ENCODE data around the gene MIGA2. TPM values are rescaled to one million over a fixed set of nuclear protein-coding genes. Genes with fewer than 3 reads are reported as not detected.

MIGA2 gene
- total and polyA plus RNA-seq, 4 donors: 8.0 to 42.6 (median 16.9) TPM

GRCh38 chr9:129014124-129014523 lies 22.3 kb upstream of the MIGA2 start:
- H3K4me3 ChIP-seq (ENCODE audit: low read depth in 1 of 3, low read length in 3 of 3): no peak overlapping the region
- H3K4me1 ChIP-seq (ENCODE audit: control insufficient read depth in 4 of 4, insufficient read depth in 4 of 4, low read length in 3 of 4): no peaks in the 10 kb centered on the region
- DNase-seq (ENCODE audit: low spot score): no peak
- peaks cover 0 to 17% (median 3%) of the 10 kb centered on the region in 4 donors for H3K36me3 ChIP-seq (ENCODE audit: control insufficient read depth in 4 of 4, insufficient read depth in 3 of 4, low read depth in 1 of 4, low read length in 3 of 4)
- WGBS: 97% methylated on average over 11 of the region's 11 CpGs
- no peak overlapping the region for H3K9ac ChIP-seq (ENCODE audit: low read depth in 1 of 2, low read length in 2 of 2)
- TF ChIP-seq GABPA (IDR thresholded peaks at IDR 0.05 in 1 of 2, conservative IDR thresholded peaks at IDR 0.05 in 1 of 2): no peak
- TF ChIP-seq YY1 (IDR thresholded peaks at IDR 0.05): no peak
- TF ChIP-seq ATF3 (IDR thresholded peaks at IDR 0.05): no peak
- no peak for TF ChIP-seq HNF4G (IDR thresholded peaks at IDR 0.05)
- no peaks in the 10 kb centered on the region for H3K27me3 ChIP-seq (ENCODE audit: control insufficient read depth in 4 of 4, insufficient read depth in 4 of 4, low read length in 3 of 4)
- no peak overlapping the region for H3K27ac ChIP-seq (ENCODE audit: low read depth in 1 of 2, low read length in 2 of 2)
- H3K9me3 ChIP-seq (ENCODE audit: control insufficient read depth in 4 of 4, low read length in 3 of 4): no peaks in the 10 kb centered on the region

GRCh38 chr9:129014608-129015007 lies 21.8 kb upstream of the MIGA2 start:
- H3K36me3 ChIP-seq (ENCODE audit: control insufficient read depth in 4 of 4, insufficient read depth in 3 of 4, low read depth in 1 of 4, low read length in 3 of 4): peaks cover 0 to 17% (median 5%) of the 10 kb centered on the region in 4 donors
- no peak for DNase-seq (ENCODE audit: low spot score)
- H3K4me1 ChIP-seq (ENCODE audit: control insufficient read depth in 4 of 4, insufficient read depth in 4 of 4, low read length in 3 of 4): no peaks in the 10 kb centered on the region

More at GRCh38 chr9:129014608-129015007, 21.8 kb upstream of the MIGA2 start:
- Histone ChIP-seq H3K27me3 (ENCODE audit: control insufficient read depth in 4 of 4, insufficient read depth in 4 of 4, low read length in 3 of 4) (no peaks in the 10 kb centered on the region), H3K9ac (ENCODE audit: low read depth in 1 of 2, low read length in 2 of 2) (no peak overlapping the region), H3K9me3 (ENCODE audit: control insufficient read depth in 4 of 4, low read length in 3 of 4) (no peaks in the 10 kb centered on the region), H3K27ac (ENCODE audit: low read depth in 1 of 2, low read length in 2 of 2) (no peak overlapping the region), H3K4me3 (ENCODE audit: low read depth in 1 of 3, low read length in 3 of 3) (no peak overlapping the region)
- TF ChIP-seq ATF3 (IDR thresholded peaks at IDR 0.05): no peak
- TF ChIP-seq GABPA (IDR thresholded peaks at IDR 0.05 in 1 of 2, conservative IDR thresholded peaks at IDR 0.05 in 1 of 2): no peak
- TF ChIP-seq RAD21 (IDR thresholded peaks at IDR 0.05): no peak
- no peak for TF ChIP-seq TAF1 (conservative IDR thresholded peaks at IDR 0.05)
- no peak for TF ChIP-seq JUND (IDR thresholded peaks at IDR 0.05)
- no peak for TF ChIP-seq FOXA1 (IDR thresholded peaks at IDR 0.05)
- TF ChIP-seq REST (IDR thresholded peaks at IDR 0.05): no peak
- no peak for TF ChIP-seq ZBTB33 (IDR thresholded peaks at IDR 0.05)
- no peak for TF ChIP-seq HNF4A (conservative IDR thresholded peaks at IDR 0.05)
- no peak for TF ChIP-seq FOXA2 (IDR thresholded peaks at IDR 0.05)
- WGBS: 87% methylated on average over 8 of the region's 8 CpGs
